ENCODE results near the gene TMEM161A. TPM values are rescaled to one million over a fixed set of nuclear protein-coding genes. Genes with fewer than 3 reads are reported as not detected.

The TMEM161A gene
- total RNA-seq, 1 donor from 2014 or later: 13.3 TPM

DNA sequence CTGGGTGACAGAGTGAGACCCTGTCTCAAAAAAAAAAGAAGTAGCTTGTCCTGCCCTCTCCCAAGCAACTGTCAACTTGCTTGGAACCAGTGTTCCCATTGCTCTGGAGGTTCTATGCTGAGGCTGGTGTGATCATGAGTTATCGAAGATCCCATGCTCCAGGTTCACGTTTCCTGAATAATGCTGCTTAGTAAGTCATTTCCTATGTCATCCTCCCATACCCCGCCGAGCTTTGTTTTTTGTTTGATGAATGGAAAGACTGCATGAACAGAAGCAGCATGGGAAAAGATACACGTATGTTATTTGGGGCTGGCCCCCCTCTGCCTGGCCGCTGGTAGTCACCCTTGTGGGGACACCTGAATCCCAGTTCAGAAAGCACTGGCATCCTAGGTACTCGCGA, 63.2 kb downstream of the TMEM161A start:
- Histone ChIP-seq H3F3A (ENCODE audit: low read depth) (no peaks in the 10 kb centered on the region), H3K27ac (no peak overlapping the region), H3K4me3 (no peak overlapping the region), H3K9me3 (ENCODE audit: low read depth) (no peaks in the 10 kb centered on the region), H3K9ac (no peak overlapping the region), H2AFZ (replicated peaks) (no peak overlapping the region), H3K27me3 (peaks cover 3% of the 10 kb centered on the region), H4K20me1 (ENCODE audit: low read depth) (no peaks in the 10 kb centered on the region), H3K36me3 (no peaks in the 10 kb centered on the region), H3K4me2 (no peak overlapping the region), H3K4me1 (no peaks in the 10 kb centered on the region), H3K79me2 (ENCODE audit: low read depth) (no peaks in the 10 kb centered on the region)
- H3K4me3 Mint-ChIP-seq: no peak overlapping the region
- H3K27me3 Mint-ChIP-seq (ENCODE audit: insufficient read depth, low read depth): peaks cover 3% of the 10 kb centered on the region
- TF ChIP-seq, protein P1, sequence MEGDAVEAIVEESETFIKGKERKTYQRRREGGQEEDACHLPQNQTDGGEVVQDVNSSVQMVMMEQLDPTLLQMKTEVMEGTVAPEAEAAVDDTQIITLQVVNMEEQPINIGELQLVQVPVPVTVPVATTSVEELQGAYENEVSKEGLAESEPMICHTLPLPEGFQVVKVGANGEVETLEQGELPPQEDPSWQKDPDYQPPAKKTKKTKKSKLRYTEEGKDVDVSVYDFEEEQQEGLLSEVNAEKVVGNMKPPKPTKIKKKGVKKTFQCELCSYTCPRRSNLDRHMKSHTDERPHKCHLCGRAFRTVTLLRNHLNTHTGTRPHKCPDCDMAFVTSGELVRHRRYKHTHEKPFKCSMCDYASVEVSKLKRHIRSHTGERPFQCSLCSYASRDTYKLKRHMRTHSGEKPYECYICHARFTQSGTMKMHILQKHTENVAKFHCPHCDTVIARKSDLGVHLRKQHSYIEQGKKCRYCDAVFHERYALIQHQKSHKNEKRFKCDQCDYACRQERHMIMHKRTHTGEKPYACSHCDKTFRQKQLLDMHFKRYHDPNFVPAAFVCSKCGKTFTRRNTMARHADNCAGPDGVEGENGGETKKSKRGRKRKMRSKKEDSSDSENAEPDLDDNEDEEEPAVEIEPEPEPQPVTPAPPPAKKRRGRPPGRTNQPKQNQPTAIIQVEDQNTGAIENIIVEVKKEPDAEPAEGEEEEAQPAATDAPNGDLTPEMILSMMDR (IDR thresholded peaks at IDR 0.05): no peak
- TF ChIP-seq EZH2 (IDR thresholded peaks at IDR 0.05): no peak
- no peak for TF ChIP-seq EZH2phosphoT487 (IDR thresholded peaks at IDR 0.05)
- no peak overlapping the region for H3K27ac Mint-ChIP-seq
- no peaks in the 10 kb centered on the region for H3K36me3 Mint-ChIP-seq
- no peak for DNase-seq (ENCODE audit: low spot score)
- H3K9me3 Mint-ChIP-seq: no peaks in the 10 kb centered on the region
- peaks cover 3% of the 10 kb centered on the region for H3K4me1 Mint-ChIP-seq

DNA sequence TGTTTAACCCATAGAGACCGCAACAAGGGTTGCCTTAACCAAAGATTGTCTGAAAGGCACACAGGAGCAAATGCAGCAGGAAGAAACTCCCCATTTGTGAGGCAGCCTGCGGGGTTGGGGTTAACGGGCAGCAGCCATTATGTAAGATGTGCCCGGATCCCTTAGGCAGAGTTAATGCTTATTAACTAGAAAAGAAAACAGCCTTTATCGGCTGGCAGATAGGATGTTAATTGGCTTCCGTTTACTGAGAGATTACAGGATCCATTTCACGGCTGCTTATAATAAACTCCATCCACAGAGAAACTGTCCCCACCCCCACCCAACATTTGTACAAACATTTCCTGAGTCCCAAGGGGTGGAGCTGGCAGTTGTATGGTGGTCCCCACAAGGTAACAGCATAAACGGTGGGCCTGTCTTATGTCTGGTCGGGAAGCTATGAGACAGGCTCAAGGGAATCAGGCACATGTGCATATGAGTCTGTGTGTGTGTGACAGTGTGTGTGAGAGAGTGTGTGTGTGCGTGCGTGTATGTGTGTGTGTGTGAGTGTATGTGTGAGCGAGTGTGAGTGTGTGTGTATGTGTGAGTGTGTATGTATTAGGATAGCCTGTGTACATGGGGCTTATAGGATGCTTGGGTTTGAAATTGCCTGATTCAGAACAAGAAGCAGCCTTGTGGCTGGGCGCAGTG, 63.9 kb downstream of the TMEM161A start:
- no peaks in the 10 kb centered on the region for H3K36me3 ChIP-seq
- H3F3A ChIP-seq (ENCODE audit: low read depth): no peaks in the 10 kb centered on the region
- TF ChIP-seq, protein P1 (IDR thresholded peaks at IDR 0.05): no peak
- TF ChIP-seq EZH2phosphoT487 (IDR thresholded peaks at IDR 0.05) (no peak), EZH2 (IDR thresholded peaks at IDR 0.05) (no peak)
- no peak overlapping the region for H3K27ac Mint-ChIP-seq
- H3K4me1 ChIP-seq: no peaks in the 10 kb centered on the region
- no peak overlapping the region for H3K9ac ChIP-seq
- peaks cover 2% of the 10 kb centered on the region for H3K4me1 Mint-ChIP-seq
- no peaks in the 10 kb centered on the region for H3K9me3 Mint-ChIP-seq
- no peak overlapping the region for H3K4me2 ChIP-seq
- no peaks in the 10 kb centered on the region for H3K36me3 Mint-ChIP-seq
- no peak for DNase-seq (ENCODE audit: low spot score)
- no peaks in the 10 kb centered on the region for H3K79me2 ChIP-seq (ENCODE audit: low read depth)
- no peaks in the 10 kb centered on the region for H4K20me1 ChIP-seq (ENCODE audit: low read depth)
- H3K4me3 ChIP-seq: no peak overlapping the region
- peaks cover 2% of the 10 kb centered on the region for H3K27me3 Mint-ChIP-seq (ENCODE audit: insufficient read depth, low read depth)
- H3K9me3 ChIP-seq (ENCODE audit: low read depth): no peaks in the 10 kb centered on the region
- H3K4me3 Mint-ChIP-seq: no peak overlapping the region
- peaks cover 3% of the 10 kb centered on the region for H3K27me3 ChIP-seq
- no peak overlapping the region for H2AFZ ChIP-seq (replicated peaks)
- no peak overlapping the region for H3K27ac ChIP-seq

DNA sequence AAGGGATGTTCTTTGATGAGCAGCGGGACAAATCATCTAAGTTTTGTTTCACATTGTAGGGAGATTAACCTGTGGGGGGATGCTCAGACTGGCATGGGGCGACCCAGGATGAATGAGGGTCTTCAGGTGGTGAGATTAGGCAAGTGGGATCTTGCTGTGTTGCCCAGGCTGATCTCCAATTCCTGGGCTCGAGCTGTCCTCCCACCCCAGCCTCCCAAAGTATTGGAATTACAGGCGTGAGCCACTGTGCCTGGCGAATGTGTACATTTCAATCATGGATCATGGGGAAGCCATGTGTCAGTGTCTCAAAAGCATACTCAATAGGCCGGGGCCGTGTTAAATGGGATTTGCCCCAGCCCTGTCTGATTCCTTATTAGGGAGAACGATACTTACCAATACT, 66.4 kb downstream of the TMEM161A start:
- Histone ChIP-seq H3K9ac (no peak overlapping the region), H3K4me1 (no peaks in the 10 kb centered on the region), H3K4me3 (no peak overlapping the region), H4K20me1 (ENCODE audit: low read depth) (no peaks in the 10 kb centered on the region), H3K79me2 (ENCODE audit: low read depth) (no peaks in the 10 kb centered on the region), H2AFZ (replicated peaks) (no peak overlapping the region), H3K27me3 (peaks cover 20% of the 10 kb centered on the region), H3K9me3 (ENCODE audit: low read depth) (no peaks in the 10 kb centered on the region), H3F3A (ENCODE audit: low read depth) (no peaks in the 10 kb centered on the region), H3K27ac (no peak overlapping the region), H3K4me2 (no peak overlapping the region), H3K36me3 (no peaks in the 10 kb centered on the region)
- Mint-ChIP-seq H3K4me3 (no peak overlapping the region), H3K27me3 (ENCODE audit: insufficient read depth, low read depth) (peaks cover 5% of the 10 kb centered on the region), H3K36me3 (no peaks in the 10 kb centered on the region), H3K4me1 (peaks cover 2% of the 10 kb centered on the region), H3K27ac (no peak overlapping the region), H3K9me3 (no peaks in the 10 kb centered on the region)
- DNase-seq (ENCODE audit: low spot score): no peak
- TF ChIP-seq EZH2phosphoT487 (IDR thresholded peaks at IDR 0.05): no peak
- TF ChIP-seq, protein P1 (IDR thresholded peaks at IDR 0.05): no peak
- no peak for TF ChIP-seq EZH2 (IDR thresholded peaks at IDR 0.05)

Other genes starting within 250 kb of the TMEM161A start
- 1.9 and 7.6 TPM in 2 replicates for gene CERS1, start 242.3 kb downstream of the TMEM161A start, total RNA-seq (ENCODE audit: low replicate concordance)
- gene COPE, start 219.1 kb downstream of the TMEM161A start, total RNA-seq (ENCODE audit: low replicate concordance): 95.2 and 225 TPM in 2 replicates
- 19.9 and 23.4 TPM in 2 replicates for gene DDX49, start 218.8 kb downstream of the TMEM161A start, total RNA-seq (ENCODE audit: low replicate concordance)
- gene HOMER3, start 197.3 kb downstream of the TMEM161A start, total RNA-seq (ENCODE audit: low replicate concordance): 28.2 and 66.9 TPM in 2 replicates
- 123 and 125 TPM in 2 replicates for gene SUGP2, start 105.0 kb downstream of the TMEM161A start, total RNA-seq (ENCODE audit: low replicate concordance)
- gene ARMC6, start 104.9 kb downstream of the TMEM161A start, total RNA-seq (ENCODE audit: low replicate concordance): 18.1 and 35.0 TPM in 2 replicates
- 4.0 and 6.2 TPM in 2 replicates for gene SLC25A42, start 74.5 kb downstream of the TMEM161A start, total RNA-seq (ENCODE audit: low replicate concordance)
- gene MEF2B, start 31.8 kb upstream of the TMEM161A start, total RNA-seq (ENCODE audit: low replicate concordance): 0.15 TPM in 1 of 2 replicates, not detected in the other
- gene BORCS8, start 53.7 kb upstream of the TMEM161A start, total RNA-seq (ENCODE audit: low replicate concordance): 6.3 and 15.1 TPM in 2 replicates
- 31.2 and 60.9 TPM in 2 replicates for gene RFXANK, start 53.8 kb upstream of the TMEM161A start, total RNA-seq (ENCODE audit: low replicate concordance)
- 7.6 and 9.6 TPM in 2 replicates for gene NR2C2AP, start 64.9 kb upstream of the TMEM161A start, total RNA-seq (ENCODE audit: low replicate concordance)
- gene NCAN, start 73.5 kb upstream of the TMEM161A start, total RNA-seq (ENCODE audit: low replicate concordance): 4.8 and 12.9 TPM in 2 replicates
- gene TM6SF2, start 134.8 kb upstream of the TMEM161A start, total RNA-seq (ENCODE audit: low replicate concordance): 2.6 and 8.3 TPM in 2 replicates
- 46.1 and 46.9 TPM in 2 replicates for gene SUGP1, start 182.0 kb upstream of the TMEM161A start, total RNA-seq (ENCODE audit: low replicate concordance)
- gene MAU2, start 182.4 kb upstream of the TMEM161A start, total RNA-seq (ENCODE audit: low replicate concordance): 35.0 and 47.3 TPM in 2 replicates

Measured in neural progenitor cell (in vitro differentiated cells).